ENCODE results near the gene TRAF7. TPM values are rescaled to one million over a fixed set of nuclear protein-coding genes. Genes with fewer than 3 reads are reported as not detected.

Gene TRAF7
- total and polyA plus RNA-seq, 2 of the 13 experiments (the other 11 are each of a cell fraction or from before 2014, with no cell fraction given): 47.9 to 65.6 TPM

DNA sequence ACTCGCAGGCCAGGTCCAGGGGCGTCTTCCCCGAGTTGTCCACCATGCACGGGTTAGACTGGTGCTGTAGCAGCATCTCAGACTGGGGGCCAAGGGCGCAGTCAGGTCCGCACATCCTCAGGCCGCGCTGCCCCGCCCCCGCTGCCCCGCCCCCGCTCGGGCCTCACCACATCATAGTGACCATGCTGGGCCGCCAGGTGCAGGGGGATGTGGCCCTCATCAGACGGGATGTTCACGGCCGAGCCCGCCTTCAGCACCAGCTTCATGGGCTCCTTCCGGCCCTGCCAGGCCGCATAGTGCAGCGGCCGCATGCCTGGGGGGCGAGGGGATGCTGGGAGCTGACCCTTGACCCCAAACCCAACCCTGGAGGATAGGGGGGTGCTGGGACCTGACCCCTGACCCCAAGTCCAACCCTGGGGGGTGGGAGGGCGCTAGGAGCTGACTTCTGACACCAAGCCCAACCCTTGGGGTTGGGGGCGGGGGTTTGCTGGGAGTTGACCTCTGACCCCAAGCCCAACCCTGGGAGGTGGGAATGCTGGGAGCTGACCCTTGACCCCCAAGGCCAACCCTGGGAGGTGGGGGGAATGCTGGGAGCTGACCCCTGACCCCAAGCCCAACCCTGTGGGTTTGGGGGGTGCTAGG lies 33.8 kb downstream of the TRAF7 start (continued):
- TF ChIP-seq ZNF318 (CRISPR knock-in tag; IDR thresholded peaks at IDR 0.05) (no peak), FOXJ3 (CRISPR knock-in tag; IDR thresholded peaks at IDR 0.05; ENCODE audit: borderline replicate concordance) (no peak), ZKSCAN1 (IDR thresholded peaks at IDR 0.05; ENCODE audit: low read length) (no peak), MAZ (IDR thresholded peaks at IDR 0.05; ENCODE audit: borderline replicate concordance, low read depth, low read length) (no peak), MAZ (CRISPR knock-in tag; IDR thresholded peaks at IDR 0.05; ENCODE audit: low read depth) (no peak), SP1 (IDR thresholded peaks at IDR 0.05) (no peak), SP1 (CRISPR knock-in tag; IDR thresholded peaks at IDR 0.05) (no peak), GPN1 (CRISPR knock-in tag; IDR thresholded peaks at IDR 0.05; ENCODE audit: borderline replicate concordance) (no peak), MYNN (CRISPR knock-in tag; IDR thresholded peaks at IDR 0.05; ENCODE audit: low read depth) (no peak), HMGA1 (CRISPR knock-in tag; conservative IDR thresholded peaks at IDR 0.05) (no peak), ZNF672 (CRISPR knock-in tag; IDR thresholded peaks at IDR 0.05) (no peak), HOXD1 (CRISPR knock-in tag; IDR thresholded peaks at IDR 0.05) (no peak), ZNF839 (CRISPR knock-in tag; IDR thresholded peaks at IDR 0.05; ENCODE audit: borderline replicate concordance) (no peak; the same call in 1 of the 2 replicates), PHF8 (CRISPR knock-in tag; IDR thresholded peaks at IDR 0.05) (no peak), GZF1 (CRISPR knock-in tag; IDR thresholded peaks at IDR 0.05) (no peak), ZMAT3 (CRISPR knock-in tag; conservative IDR thresholded peaks at IDR 0.05) (no peak)
- TF ChIP-seq, protein P1, sequence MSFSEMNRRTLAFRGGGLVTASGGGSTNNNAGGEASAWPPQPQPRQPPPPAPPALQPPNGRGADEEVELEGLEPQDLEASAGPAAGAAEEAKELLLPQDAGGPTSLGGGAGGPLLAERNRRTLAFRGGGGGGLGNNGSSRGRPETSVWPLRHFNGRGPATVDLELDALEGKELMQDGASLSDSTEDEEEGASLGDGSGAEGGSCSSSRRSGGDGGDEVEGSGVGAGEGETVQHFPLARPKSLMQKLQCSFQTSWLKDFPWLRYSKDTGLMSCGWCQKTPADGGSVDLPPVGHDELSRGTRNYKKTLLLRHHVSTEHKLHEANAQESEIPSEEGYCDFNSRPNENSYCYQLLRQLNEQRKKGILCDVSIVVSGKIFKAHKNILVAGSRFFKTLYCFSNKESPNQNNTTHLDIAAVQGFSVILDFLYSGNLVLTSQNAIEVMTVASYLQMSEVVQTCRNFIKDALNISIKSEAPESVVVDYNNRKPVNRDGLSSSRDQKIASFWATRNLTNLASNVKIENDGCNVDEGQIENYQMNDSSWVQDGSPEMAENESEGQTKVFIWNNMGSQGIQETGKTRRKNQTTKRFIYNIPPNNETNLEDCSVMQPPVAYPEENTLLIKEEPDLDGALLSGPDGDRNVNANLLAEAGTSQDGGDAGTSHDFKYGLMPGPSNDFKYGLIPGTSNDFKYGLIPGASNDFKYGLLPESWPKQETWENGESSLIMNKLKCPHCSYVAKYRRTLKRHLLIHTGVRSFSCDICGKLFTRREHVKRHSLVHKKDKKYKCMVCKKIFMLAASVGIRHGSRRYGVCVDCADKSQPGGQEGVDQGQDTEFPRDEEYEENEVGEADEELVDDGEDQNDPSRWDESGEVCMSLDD (CRISPR knock-in tag; IDR thresholded peaks at IDR 0.05; ENCODE audit: borderline replicate concordance): 0 out of 2 replicates have a peak, but pooled peaks have one; percentile 56
- TF ChIP-seq, protein P2, sequence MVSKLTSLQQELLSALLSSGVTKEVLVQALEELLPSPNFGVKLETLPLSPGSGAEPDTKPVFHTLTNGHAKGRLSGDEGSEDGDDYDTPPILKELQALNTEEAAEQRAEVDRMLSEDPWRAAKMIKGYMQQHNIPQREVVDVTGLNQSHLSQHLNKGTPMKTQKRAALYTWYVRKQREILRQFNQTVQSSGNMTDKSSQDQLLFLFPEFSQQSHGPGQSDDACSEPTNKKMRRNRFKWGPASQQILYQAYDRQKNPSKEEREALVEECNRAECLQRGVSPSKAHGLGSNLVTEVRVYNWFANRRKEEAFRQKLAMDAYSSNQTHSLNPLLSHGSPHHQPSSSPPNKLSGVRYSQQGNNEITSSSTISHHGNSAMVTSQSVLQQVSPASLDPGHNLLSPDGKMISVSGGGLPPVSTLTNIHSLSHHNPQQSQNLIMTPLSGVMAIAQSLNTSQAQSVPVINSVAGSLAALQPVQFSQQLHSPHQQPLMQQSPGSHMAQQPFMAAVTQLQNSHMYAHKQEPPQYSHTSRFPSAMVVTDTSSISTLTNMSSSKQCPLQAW (CRISPR knock-in tag; IDR thresholded peaks at IDR 0.05): no peak
